ENCODE results near the gene SLC6A15. TPM values are rescaled to one million over a fixed set of nuclear protein-coding genes. Genes with fewer than 3 reads are reported as not detected.

SLC6A15 gene
- total and polyA plus RNA-seq, 2 of the 8 experiments (the other 6 are each of a cell fraction or from before 2014, with no cell fraction given), result 3.1 to 42.0 TPM

GRCh38 chr12:84877340-84877739 is 35.3 kb downstream of the SLC6A15 start (continued):
- TF ChIP-seq CHD2 (IDR thresholded peaks at IDR 0.05; ENCODE audit: low read length) (no peak), YY1 (IDR thresholded peaks at IDR 0.05; ENCODE audit: low read depth, low read length) (no peak), BACH1 (IDR thresholded peaks at IDR 0.05; ENCODE audit: low read length) (no peak), CBX5 (IDR thresholded peaks at IDR 0.05; ENCODE audit: low read depth, low read length) (no peak), KDM1A (IDR thresholded peaks at IDR 0.05; ENCODE audit: borderline replicate concordance, low read length) (no peak), HDAC6 (IDR thresholded peaks at IDR 0.05; ENCODE audit: low read depth, low read length) (no peak), SP4 (IDR thresholded peaks at IDR 0.05; ENCODE audit: low read length) (no peak)
